K562 (cell line): ENCODE measurements around the gene ZBTB38. TPM values are rescaled to one million over a fixed set of nuclear protein-coding genes. Genes with fewer than 3 reads are reported as not detected.

Experiments
- ATAC-seq: fragments of 200-7000 bp; cut with Tn5 transposase; 3 replicates; pipeline ENCODE4 v1.9.1; 2020; ENCODE audit warnings: moderate library complexity
- BruUV-seq: library from RNA; stranded (reverse); fragments of 400-500 nt; replicated peaks from 2 replicates; lab custom pipeline; 2021; lab: Mats Ljungman, UMichigan
- CTCF ChIA-PET: fragments of 300-600 bp; formaldehyde crosslinking; extraction: SDS; loops from one replicate; lab custom pipeline; 2021; ENCODE audit warnings: low intra/inter-chr PET ratio; lab: Yijun Ruan, JAX
- POLR2A ChIA-PET: fragments of 300-600, 350-650 bp; sonication (Branson Sonifier 250); formaldehyde crosslinking; extraction: SDS; loops from one replicate; lab custom pipeline; 2021; ENCODE audit warnings: antibody characterized with exemption, inconsistent platforms; lab: Yijun Ruan, JAX
- DNase-seq, 4 experiments: peaks; one replicate each; pipeline versions ENCODE4 v3.0.0 to v3.0.0-alpha.2; 2011 to 2018; ENCODE audit warnings: low spot score in 3 of 4, mixed read lengths in 3 of 4; ENCODE audit errors: extremely low read depth in 1 of 4
- FAIRE-seq: peaks from 2 replicates; lab custom pipeline; 2011; peaks lifted over from hg19 to GRCh38; lab: Jason Lieb, UNC
- H2AFZ ChIP-seq: 2 replicates; pipeline ENCODE4 v1.6.0; 2011; ENCODE audit warnings: low read depth, low read length, control low read depth, inconsistent platforms
- H3K27ac ChIP-seq: fragments of 200-600 bp; 3 replicates; pipeline ENCODE4 v1.8.0; 2011; ENCODE audit warnings: low read depth, mild to moderate bottlenecking, control low read depth, inconsistent platforms, low read length, moderate library complexity, mixed read lengths; ENCODE audit errors: extremely low read depth
- H3K27me3 ChIP-seq, 2 experiments: fragments of 300-600 bp in 1 of 2; 2 replicates in 1 of 2; 3 replicates in 1 of 2; pipeline versions ENCODE4 v1.6.0 to v1.8.0; 2011; ENCODE audit warnings: inconsistent platforms in 2 of 2, low read length in 2 of 2, mild to moderate bottlenecking in 1 of 2, mixed read lengths in 1 of 2, moderate library complexity in 1 of 2; ENCODE audit not compliant: control insufficient read depth in 2 of 2, insufficient read depth in 2 of 2
- H3K36me3 ChIP-seq: fragments of 300-600 bp; 3 replicates; pipeline ENCODE4 v1.8.0; 2011; ENCODE audit warnings: mild to moderate bottlenecking, low read length, inconsistent platforms; ENCODE audit not compliant: control insufficient read depth, insufficient read depth
- H3K4me1 ChIP-seq, 2 experiments: fragments of 200-600 bp in 1 of 2; replicated peaks in 1 of 2; 2 replicates in 1 of 2; 3 replicates in 1 of 2; pipeline versions ENCODE4 v1.5.1 to v1.8.0; 2011; ENCODE audit warnings: inconsistent platforms in 2 of 2, low read length in 2 of 2, mild to moderate bottlenecking in 1 of 2, mixed read lengths in 1 of 2, moderate library complexity in 1 of 2; ENCODE audit not compliant: control insufficient read depth in 2 of 2, insufficient read depth in 2 of 2
- H3K4me2 ChIP-seq: 2 replicates; pipeline ENCODE4 v1.6.1; 2011; ENCODE audit warnings: low read length, control low read depth, inconsistent platforms, mixed read lengths; ENCODE audit not compliant: insufficient read depth
- H3K4me3 ChIP-seq: fragments of 200-600 bp; sonication (generic), shearing (Covaris generic); 2 replicates; pipeline ENCODE4 v1.5.1; 2016; ENCODE audit warnings: control low read depth, inconsistent platforms
- H3K79me2 ChIP-seq: fragments of 200-600 bp; 3 replicates; pipeline ENCODE4 v1.8.0; 2011; ENCODE audit warnings: low read length, inconsistent platforms; ENCODE audit not compliant: control insufficient read depth, insufficient read depth
- H3K9ac ChIP-seq, 2 experiments: 2 replicates each; pipeline versions ENCODE4 v1.6.0 to v1.6.1; 2011; ENCODE audit warnings: low read depth in 2 of 2, low read length in 2 of 2, control low read depth in 1 of 2, inconsistent platforms in 1 of 2, mild to moderate bottlenecking in 1 of 2, mixed read lengths in 1 of 2; ENCODE audit not compliant: insufficient read depth in 1 of 2
- H3K9me1 ChIP-seq: one replicate; pipeline ENCODE4 v1.6.0; 2011; ENCODE audit warnings: inconsistent platforms, mild to moderate bottlenecking, low read length, moderate library complexity; ENCODE audit not compliant: control insufficient read depth, insufficient read depth
- H3K9me3 ChIP-seq: replicated peaks from 2 replicates; pipeline ENCODE4 v1.5.1; 2011; ENCODE audit warnings: low read depth, low read length, inconsistent platforms; ENCODE audit not compliant: control insufficient read depth, insufficient read depth
- H4K20me1 ChIP-seq: replicated peaks from 2 replicates; pipeline ENCODE4 v1.6.1; 2011; ENCODE audit warnings: low read length, inconsistent platforms, mixed read lengths; ENCODE audit not compliant: control insufficient read depth, insufficient read depth
- CXXC5 ChIP-seq: fragments of 250-450 bp; sonication (Bioruptor Pico); IDR thresholded peaks from 2 replicates; pipeline ENCODE4 v1.8.0; 2022; ENCODE audit warnings: inconsistent platforms, mild to moderate bottlenecking, moderate library complexity
- FOXK2 ChIP-seq, 2 experiments: fragments of 450-650 bp; IDR thresholded peaks in 1 of 2; conservative IDR thresholded peaks in 1 of 2; 2 replicates each; pipeline ENCODE4 v1.6.1; 2016; ENCODE audit warnings: low read depth in 2 of 2, mild to moderate bottlenecking in 1 of 2
- JUND ChIP-seq, 2 experiments: IDR thresholded peaks; 2 replicates in 1 of 2; 3 replicates in 1 of 2; pipeline ENCODE4 v1.6.1; 2011; ENCODE audit warnings: borderline replicate concordance in 2 of 2, low read depth in 2 of 2, low read length in 2 of 2, improper control_type of control experiment in 1 of 2, missing biosample characterization in 1 of 2, missing genetic modification characterization in 1 of 2, missing genetic modification reagents in 1 of 2
- MCM5 ChIP-seq: fragments of 450-650 bp; IDR thresholded peaks from 2 replicates; pipeline ENCODE4 v1.6.1; 2016; ENCODE audit warnings: low read depth
- PHB2 ChIP-seq: fragments of 450-650 bp; IDR thresholded peaks from 2 replicates; pipeline ENCODE4 v1.6.1; 2017; ENCODE audit warnings: low read depth
- SMAD4 ChIP-seq: fragments of 250-450 bp; sonication (Bioruptor Pico); conservative IDR thresholded peaks from 2 replicates; pipeline ENCODE4 v1.8.0; 2021; ENCODE audit warnings: inconsistent platforms, mild to moderate bottlenecking, moderate library complexity
- SMARCB1 ChIP-seq: IDR thresholded peaks from 2 replicates; pipeline ENCODE4 v1.6.1; 2011; ENCODE audit warnings: improper control_type of control experiment, low read depth; ENCODE audit not compliant: insufficient read length
- WGBS: fragments of 100-300 bp; shearing (Covaris generic); methylation state at CpG from one replicate; pipeline ENCODE4 v1.1.6; 2016; ENCODE audit warnings: low coverage, mixed read lengths; ENCODE audit not compliant: insufficient coverage; ENCODE audit errors: missing lambda C conversion rate; 5-methylcytosine and 5-hydroxymethylcytosine counted together
- in situ Hi-C: fragments of 300-500 bp; cut with MboI; formaldehyde crosslinking; loops from 4 replicates; pipeline ENCODE4 v1.15.0; 2018; ENCODE audit warnings: inconsistent platforms, mixed read lengths
- intact Hi-C: fragments of 100-400 bp; cut with micrococcal nuclease; formaldehyde crosslinking; loops from 2 replicates; pipeline ENCODE4 v1.14.2; 2022
- polyA plus RNA-seq, 8 experiments: library from polyadenylated mRNA; depleted of rRNA in 4 of 8; stranded (reverse) in 5 of 8; unstranded in 3 of 8; fragments of >200 nt; fragmentation: Nextera tagmentation in 2 of 8; fragmentation: Illumina TruSeq in 1 of 8; extraction: Ambion mirVana in 2 of 8; extraction: Trizol in 1 of 8; gene quantifications; 2 replicates each; pipeline versions ENCODE4 v1.2.1 to v1.2.3, GENCODE V29; 2011 to 2014; ENCODE audit warnings: inconsistent platforms in 1 of 8, missing spikeins in 1 of 8
- total RNA-seq, 7 experiments: library from RNA; depleted of rRNA in 6 of 7; stranded (reverse); fragments of >200 nt in 6 of 7; fragmentation: Illumina TruSeq in 2 of 7; extraction: Trizol in 2 of 7; gene quantifications; 2 replicates each; pipeline versions ENCODE4 v1.2.1 to v1.2.3, GENCODE V29; 2011 to 2021; ENCODE audit warnings: low replicate concordance in 1 of 7
- TF ChIP-seq, protein P1 (sequence below), 2 experiments: fragments of 250-450 bp in 1 of 2; fragments of 450-650 bp in 1 of 2; sonication (Bioruptor Pico) in 1 of 2; IDR thresholded peaks; 2 replicates each; pipeline versions ENCODE4 v1.6.1 to v1.8.0; 2016 to 2021; ENCODE audit warnings: mild to moderate bottlenecking in 2 of 2, moderate library complexity in 2 of 2, missing compliant biosample characterization in 1 of 2, missing genetic modification characterization in 1 of 2
- TF ChIP-seq, protein P2 (sequence below): fragments of 450-650 bp; IDR thresholded peaks from 2 replicates; pipeline ENCODE4 v1.6.1; 2017; ENCODE audit warnings: antibody characterized with exemption, mild to moderate bottlenecking

ZBTB38 gene
- total and polyA plus RNA-seq, 9 of the 15 experiments (the other 6 are each of a cell fraction or from before 2014, with no cell fraction given) = 12.1 to 39.4 (median 22.9) TPM

GRCh38 chr3:141330235-141330634 lies 38.1 kb upstream of the ZBTB38 start (continued):
- TF ChIP-seq PHB2 (no peak), CXXC5 (CRISPR knock-in tag) (0 out of 2 replicates have a peak, but pooled peaks have one; percentile 9), FOXK2 (conservative IDR thresholded peaks at IDR 0.05 in 1 of 2, IDR thresholded peaks at IDR 0.05 in 1 of 2; ENCODE audit: low read depth in 2 of 2) (0 out of 4 replicates have a peak, but pooled peaks of 1 of the 2 experiments have one; percentile 38), JUND (IDR thresholded peaks at IDR 0.05; ENCODE audit: borderline replicate concordance, low read depth, low read length) (peak; percentile 44; the same call in 1 of the 2 replicates), JUND (tag; IDR thresholded peaks at IDR 0.05; ENCODE audit: borderline replicate concordance, low read depth, low read length) (peak; percentile 43; the same call in 1 of the 3 replicates), SMARCB1 (no peak), SMAD4 (CRISPR knock-in tag) (0 out of 2 replicates have a peak, but pooled peaks have one; percentile 15)
- TF ChIP-seq, protein P1, sequence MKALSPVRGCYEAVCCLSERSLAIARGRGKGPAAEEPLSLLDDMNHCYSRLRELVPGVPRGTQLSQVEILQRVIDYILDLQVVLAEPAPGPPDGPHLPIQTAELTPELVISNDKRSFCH (CRISPR knock-in tag; IDR thresholded peaks at IDR 0.05) = no peak
- TF ChIP-seq, protein P1 (tag; IDR thresholded peaks at IDR 0.05) = no peak

DNA sequence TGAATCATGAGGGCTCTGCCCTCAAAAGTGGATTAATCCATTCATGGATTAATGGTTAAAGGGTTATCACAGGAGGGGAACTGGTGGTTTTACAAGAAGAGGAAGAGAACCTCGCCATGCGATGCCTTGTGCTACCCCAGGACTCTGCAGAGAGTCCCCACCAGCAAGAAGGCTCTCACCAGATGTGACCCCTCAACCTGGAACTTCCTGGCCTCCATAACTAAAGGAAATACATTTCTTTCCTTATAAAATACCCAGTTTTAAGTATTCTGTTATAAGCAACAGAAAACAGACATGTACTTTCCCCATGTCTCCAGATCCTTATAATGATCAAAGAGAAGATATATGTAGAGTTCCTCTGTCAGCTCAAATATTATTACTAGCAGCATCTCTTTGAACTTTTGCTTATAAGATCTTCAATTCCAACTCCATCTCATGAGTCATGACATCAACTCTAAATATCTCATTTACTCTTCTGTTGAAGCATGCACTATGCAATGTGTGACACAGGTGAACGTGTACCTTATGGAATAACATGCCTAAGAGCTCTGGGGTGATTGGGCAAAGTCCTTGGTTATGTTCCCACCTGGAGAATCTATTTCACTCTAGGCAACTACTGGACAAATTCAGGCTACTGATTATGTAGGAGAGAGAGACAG lies 37.5 kb upstream of the ZBTB38 start:
- peak overlapping the region in 1 of 2 experiments; percentile 44; a peak in 2 of 4 replicates for H3K9ac ChIP-seq
- H3K9me1 ChIP-seq = no peaks in the 10 kb centered on the region
- H3K4me2 ChIP-seq = peak overlapping the region; percentile 39; the same call in 1 of the 2 replicates
- no peaks in the 10 kb centered on the region for H3K27me3 ChIP-seq
- H4K20me1 ChIP-seq = no peaks in the 10 kb centered on the region
- H3K79me2 ChIP-seq = no peaks in the 10 kb centered on the region
- in situ Hi-C loops = no loop called here
- WGBS = 58% methylated on average over 1 of the region's 3 CpGs
- intact Hi-C loops = no loop called here
- peaks cover 13 to 47% of the 10 kb centered on the region in 2 experiments for H3K4me1 ChIP-seq
- ChIA-PET POLR2A (interaction anchor here (0.7 to 1.8 kb wide), 6 partner anchors 9 to 173 kb away, joined by 3 to 8 read pairs (median 3); partner anchors contain the start of gene PXYLP1), CTCF (no interaction called here)
- H3K4me3 ChIP-seq = no peak overlapping the region
- DNase-seq (no peak), FAIRE-seq (no peak), ATAC-seq (no peak)
- peak overlapping the region; percentile 93 for H2AFZ ChIP-seq
- BruUV-seq = no TSS peak
- H3K36me3 ChIP-seq = no peaks in the 10 kb centered on the region
- TF ChIP-seq, protein P2, sequence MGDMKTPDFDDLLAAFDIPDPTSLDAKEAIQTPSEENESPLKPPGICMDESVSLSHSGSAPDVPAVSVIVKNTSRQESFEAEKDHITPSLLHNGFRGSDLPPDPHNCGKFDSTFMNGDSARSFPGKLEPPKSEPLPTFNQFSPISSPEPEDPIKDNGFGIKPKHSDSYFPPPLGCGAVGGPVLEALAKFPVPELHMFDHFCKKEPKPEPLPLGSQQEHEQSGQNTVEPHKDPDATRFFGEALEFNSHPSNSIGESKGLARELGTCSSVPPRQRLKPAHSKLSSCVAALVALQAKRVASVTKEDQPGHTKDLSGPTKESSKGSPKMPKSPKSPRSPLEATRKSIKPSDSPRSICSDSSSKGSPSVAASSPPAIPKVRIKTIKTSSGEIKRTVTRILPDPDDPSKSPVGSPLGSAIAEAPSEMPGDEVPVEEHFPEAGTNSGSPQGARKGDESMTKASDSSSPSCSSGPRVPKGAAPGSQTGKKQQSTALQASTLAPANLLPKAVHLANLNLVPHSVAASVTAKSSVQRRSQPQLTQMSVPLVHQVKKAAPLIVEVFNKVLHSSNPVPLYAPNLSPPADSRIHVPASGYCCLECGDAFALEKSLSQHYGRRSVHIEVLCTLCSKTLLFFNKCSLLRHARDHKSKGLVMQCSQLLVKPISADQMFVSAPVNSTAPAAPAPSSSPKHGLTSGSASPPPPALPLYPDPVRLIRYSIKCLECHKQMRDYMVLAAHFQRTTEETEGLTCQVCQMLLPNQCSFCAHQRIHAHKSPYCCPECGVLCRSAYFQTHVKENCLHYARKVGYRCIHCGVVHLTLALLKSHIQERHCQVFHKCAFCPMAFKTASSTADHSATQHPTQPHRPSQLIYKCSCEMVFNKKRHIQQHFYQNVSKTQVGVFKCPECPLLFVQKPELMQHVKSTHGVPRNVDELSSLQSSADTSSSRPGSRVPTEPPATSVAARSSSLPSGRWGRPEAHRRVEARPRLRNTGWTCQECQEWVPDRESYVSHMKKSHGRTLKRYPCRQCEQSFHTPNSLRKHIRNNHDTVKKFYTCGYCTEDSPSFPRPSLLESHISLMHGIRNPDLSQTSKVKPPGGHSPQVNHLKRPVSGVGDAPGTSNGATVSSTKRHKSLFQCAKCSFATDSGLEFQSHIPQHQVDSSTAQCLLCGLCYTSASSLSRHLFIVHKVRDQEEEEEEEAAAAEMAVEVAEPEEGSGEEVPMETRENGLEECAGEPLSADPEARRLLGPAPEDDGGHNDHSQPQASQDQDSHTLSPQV = 0 out of 2 replicates have a peak, but pooled peaks have one; percentile 22
- TF ChIP-seq MCM5 = no peak
- peak overlapping the region; percentile 75 for H3K27ac ChIP-seq
- H3K9me3 ChIP-seq = no peaks in the 10 kb centered on the region
